Limb (tissue), 2 donors: Measurements from ENCODE around the gene TMPRSS11F.

ENCODE experiments used
- DNase-seq, 2 donors: peaks; one replicate each; pipeline ENCODE4 v3.0.0-alpha.2; 2016; ENCODE audit errors: extremely low spot score in 2 of 2

The TMPRSS11F gene

GRCh38 chr4:68077737-68078136 is 51.9 kb downstream of the TMPRSS11F start:
- DNase-seq: no peak

GRCh38 chr4:68077301-68077700 is 52.4 kb downstream of the TMPRSS11F start:
- DNase-seq: no peak

GRCh38 chr4:68076194-68076593 is 53.5 kb downstream of the TMPRSS11F start:
- no peak for DNase-seq

- no peak for DNase-seq
Measured at GRCh38 chr4:68074397-68074796, 55.3 kb downstream of the TMPRSS11F start.

- DNase-seq: no peak
Measured at GRCh38 chr4:68070302-68070701, 59.4 kb downstream of the TMPRSS11F start.

GRCh38 chr4:68062501-68062900 is 67.2 kb downstream of the TMPRSS11F start:
- DNase-seq: no peak

GRCh38 chr4:68038272-68038671 is 91.4 kb downstream of the TMPRSS11F start:
- no peak for DNase-seq

- DNase-seq: no peak
Measured at GRCh38 chr4:68021185-68021584, 108.5 kb downstream of the TMPRSS11F start.

- DNase-seq: no peak
Measured at GRCh38 chr4:68011684-68012083, 118.0 kb downstream of the TMPRSS11F start.
